Trophoblast cell (in vitro differentiated cells and primary cell): ENCODE results near the gene CGNL1.

ENCODE experiments used
- DNase-seq, 2 donors: peaks; one replicate each; pipeline ENCODE4 v3.0.0-alpha.2; 2016
- H2AFZ ChIP-seq: 2 replicates; pipeline ENCODE4 v1.6.1; 2013; ENCODE audit warnings: low read length, moderate library complexity, mild to moderate bottlenecking; ENCODE audit not compliant: insufficient read depth, poor library complexity
- H2AK5ac ChIP-seq: 2 replicates; pipeline ENCODE4 v1.6.1; 2013; ENCODE audit warnings: mild to moderate bottlenecking, low read length
- H2BK120ac ChIP-seq: 2 replicates; pipeline ENCODE4 v1.6.1; 2013; ENCODE audit warnings: low read length, mild to moderate bottlenecking, moderate library complexity; ENCODE audit not compliant: insufficient read depth, poor library complexity
- H2BK12ac ChIP-seq: 2 replicates; pipeline ENCODE4 v1.6.1; 2013; ENCODE audit warnings: mild to moderate bottlenecking, low read length, moderate library complexity
- H2BK5ac ChIP-seq: 2 replicates; pipeline ENCODE4 v1.6.1; 2013; ENCODE audit warnings: low read length, low read depth, moderate library complexity, mild to moderate bottlenecking; ENCODE audit not compliant: poor library complexity
- H3K14ac ChIP-seq: 2 replicates; pipeline ENCODE4 v1.6.1; 2013; ENCODE audit warnings: mild to moderate bottlenecking, low read length
- H3K18ac ChIP-seq: 2 replicates; pipeline ENCODE4 v1.6.1; 2013; ENCODE audit warnings: mild to moderate bottlenecking, low read length
- H3K23ac ChIP-seq: 2 replicates; pipeline ENCODE4 v1.6.1; 2013; ENCODE audit warnings: low read length
- H3K27ac ChIP-seq: 2 replicates; pipeline ENCODE4 v1.5.1; 2013; ENCODE audit warnings: low read depth, mild to moderate bottlenecking, inconsistent platforms, low read length, moderate library complexity
- H3K27me3 ChIP-seq: 2 replicates; pipeline ENCODE4 v1.6.1; 2013; ENCODE audit warnings: inconsistent platforms, mild to moderate bottlenecking, low read length, moderate library complexity; ENCODE audit not compliant: insufficient read depth
- H3K36me3 ChIP-seq, 2 experiments: 1 replicate in 1 of 2; 2 replicates in 1 of 2; pipeline ENCODE4 v1.6.1; 2013; ENCODE audit warnings: low read length in 2 of 2, mild to moderate bottlenecking in 2 of 2, moderate library complexity in 1 of 2; ENCODE audit not compliant: insufficient read depth in 2 of 2, control insufficient read depth in 1 of 2
- H3K4ac ChIP-seq: 2 replicates; pipeline ENCODE4 v1.6.1; 2013; ENCODE audit warnings: low read depth, mild to moderate bottlenecking, low read length, moderate library complexity
- H3K4me1 ChIP-seq, 2 experiments: 1 replicate in 1 of 2; 2 replicates in 1 of 2; pipeline ENCODE4 v1.6.1; 2013; ENCODE audit warnings: low read length in 2 of 2, mild to moderate bottlenecking in 2 of 2, moderate library complexity in 1 of 2; ENCODE audit not compliant: insufficient read depth in 2 of 2, control insufficient read depth in 1 of 2
- H3K4me2 ChIP-seq: 2 replicates; pipeline ENCODE4 v1.6.1; 2013; ENCODE audit warnings: inconsistent platforms, mild to moderate bottlenecking, low read length, moderate library complexity
- H3K4me3 ChIP-seq: 2 replicates; pipeline ENCODE4 v1.5.1; 2013; ENCODE audit warnings: mild to moderate bottlenecking, low read depth, low read length, inconsistent platforms
- H3K79me1 ChIP-seq: one replicate; pipeline ENCODE4 v1.6.1; 2013; ENCODE audit warnings: low read length
- H3K79me2 ChIP-seq: 2 replicates; pipeline ENCODE4 v1.6.1; 2013; ENCODE audit warnings: low read length, mild to moderate bottlenecking; ENCODE audit not compliant: control insufficient read depth, insufficient read depth, poor library complexity
- H3K9ac ChIP-seq: 2 replicates; pipeline ENCODE4 v1.6.1; 2013; ENCODE audit warnings: mild to moderate bottlenecking, low read length
- H3K9me3 ChIP-seq: 2 replicates; pipeline ENCODE4 v1.6.1; 2013; ENCODE audit warnings: low read depth, mild to moderate bottlenecking, control low read depth, inconsistent platforms, low read length; ENCODE audit not compliant: insufficient read depth
- H4K12ac ChIP-seq: 2 replicates; pipeline ENCODE4 v1.6.1; 2013; ENCODE audit warnings: low read depth, mild to moderate bottlenecking, low read length, moderate library complexity
- H4K8ac ChIP-seq: 2 replicates; pipeline ENCODE4 v1.6.1; 2013; ENCODE audit warnings: low read depth, mild to moderate bottlenecking, low read length, moderate library complexity
- H4K91ac ChIP-seq: one replicate; pipeline ENCODE4 v1.6.1; 2013; ENCODE audit warnings: low read depth, mild to moderate bottlenecking, low read length, moderate library complexity
- WGBS: extraction: QIAGEN DNeasy Blood & Tissue Kit; methylation state at CpG from one replicate; pipeline ENCODE4 v1.1.7; 2013; ENCODE audit warnings: missing lambda C conversion rate; ENCODE audit not compliant: insufficient read length, insufficient coverage; ENCODE audit errors: extremely low coverage; 5-methylcytosine and 5-hydroxymethylcytosine counted together

The CGNL1 gene

DNA sequence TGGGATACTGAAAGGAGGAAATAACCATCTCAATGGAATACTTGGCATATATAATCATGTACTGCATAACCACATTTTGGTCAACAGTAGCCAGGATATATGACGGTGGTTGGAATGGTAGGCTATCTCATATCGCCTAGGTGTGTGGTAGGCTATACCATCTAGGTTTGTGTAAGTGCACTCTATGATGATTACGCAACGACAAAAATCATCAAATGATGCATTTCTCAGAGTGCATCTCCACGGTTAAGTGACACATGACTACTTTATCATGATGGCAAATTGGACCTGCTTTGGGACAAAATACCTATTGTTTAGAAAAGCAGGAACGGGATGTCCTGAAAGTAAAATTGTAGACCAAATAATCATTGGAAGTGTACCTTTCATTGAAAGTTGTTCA is 218.2 kb downstream of the CGNL1 start:
- H3K14ac ChIP-seq: no peak overlapping the region
- no peak overlapping the region for H2AK5ac ChIP-seq
- no peaks in the 10 kb centered on the region for H3K79me2 ChIP-seq
- no peak overlapping the region for H2BK12ac ChIP-seq
- H3K18ac ChIP-seq: no peak overlapping the region
- H3K36me3 ChIP-seq: no peaks in the 10 kb centered on the region
- no peak overlapping the region for H3K4me3 ChIP-seq
- H3K23ac ChIP-seq: no peak overlapping the region
- no peak overlapping the region for H3K4me2 ChIP-seq
- no peak overlapping the region for H2BK120ac ChIP-seq
- H3K27me3 ChIP-seq: no peaks in the 10 kb centered on the region
- H3K9ac ChIP-seq: no peak overlapping the region
- H3K9me3 ChIP-seq: peaks cover 5% of the 10 kb centered on the region
- DNase-seq: no peak
- H3K4ac ChIP-seq: no peak overlapping the region
- no peak overlapping the region for H3K27ac ChIP-seq
- no CpG with 5 or more reads among the region's 6 CpGs for WGBS
- H3K4me1 ChIP-seq: peaks cover 7 to 8% of the 10 kb centered on the region in 2 experiments
- no peak overlapping the region for H4K8ac ChIP-seq
- no peak overlapping the region for H4K12ac ChIP-seq
- no peak overlapping the region for H2BK5ac ChIP-seq
- H3K79me1 ChIP-seq: no peaks in the 10 kb centered on the region
- H2AFZ ChIP-seq: no peak overlapping the region
- H4K91ac ChIP-seq: no peak overlapping the region

GRCh38 chr15:57595011-57595866 is 218.9 kb downstream of the CGNL1 start:
- DNase-seq: peak in 1 of 2 donors; percentile 18
- Histone ChIP-seq H3K27me3 (no peaks in the 10 kb centered on the region), H3K36me3 (no peaks in the 10 kb centered on the region), H3K4me3 (no peak overlapping the region), H3K79me2 (no peaks in the 10 kb centered on the region), H3K4ac (no peak overlapping the region), H3K4me1 (peaks cover 7 to 8% of the 10 kb centered on the region in 2 experiments), H4K91ac (no peak overlapping the region), H3K9me3 (peaks cover 5% of the 10 kb centered on the region), H2BK120ac (no peak overlapping the region), H3K18ac (no peak overlapping the region), H2AK5ac (no peak overlapping the region), H2AFZ (no peak overlapping the region), H3K79me1 (no peaks in the 10 kb centered on the region), H3K23ac (no peak overlapping the region), H3K4me2 (no peak overlapping the region), H2BK5ac (no peak overlapping the region), H2BK12ac (no peak overlapping the region), H3K9ac (no peak overlapping the region), H4K12ac (no peak overlapping the region), H3K14ac (no peak overlapping the region), H4K8ac (no peak overlapping the region), H3K27ac (no peak overlapping the region)
- WGBS: no CpG with 5 or more reads among the region's 9 CpGs

- Histone ChIP-seq H3K9ac (no peak overlapping the region), H4K12ac (no peak overlapping the region), H2AFZ (no peak overlapping the region), H2BK120ac (no peak overlapping the region), H3K23ac (no peak overlapping the region), H3K9me3 (peaks cover 1% of the 10 kb centered on the region), H3K79me1 (no peaks in the 10 kb centered on the region), H3K27ac (no peak overlapping the region), H2BK5ac (no peak overlapping the region), H2AK5ac (no peak overlapping the region), H3K36me3 (no peaks in the 10 kb centered on the region), H4K8ac (no peak overlapping the region), H3K27me3 (no peaks in the 10 kb centered on the region), H3K4me1 (peaks cover 2% of the 10 kb centered on the region in 2 experiments), H2BK12ac (no peak overlapping the region), H3K4me2 (no peak overlapping the region), H3K4me3 (no peak overlapping the region), H3K14ac (no peak overlapping the region), H3K18ac (no peak overlapping the region), H3K4ac (no peak overlapping the region), H4K91ac (no peak overlapping the region), H3K79me2 (no peaks in the 10 kb centered on the region)
- DNase-seq: no peak
- WGBS: no CpG with 5 or more reads among the region's 8 CpGs
Measured at GRCh38 chr15:57596301-57596855, 220.1 kb downstream of the CGNL1 start.

DNA sequence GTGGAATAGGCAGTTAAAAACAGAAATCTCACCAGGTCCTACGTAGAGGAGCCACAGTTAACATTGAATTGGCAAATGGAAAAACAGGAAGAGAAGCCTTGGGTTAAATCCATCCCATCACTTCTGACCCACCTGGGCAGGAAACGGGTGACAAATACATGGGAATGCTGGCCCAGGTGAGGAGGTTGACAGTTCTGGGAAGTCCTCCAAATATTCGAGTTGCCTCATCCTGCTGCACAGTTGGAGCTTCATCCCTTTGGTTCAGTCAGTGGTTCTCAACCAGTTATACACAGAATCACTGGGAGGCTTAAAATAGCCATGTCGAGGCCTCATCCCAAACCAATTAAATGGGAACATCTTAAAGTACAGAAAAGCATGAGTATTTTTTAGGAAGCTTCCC is 220.7 kb downstream of the CGNL1 start:
- Histone ChIP-seq H3K9me3 (no peaks in the 10 kb centered on the region), H2BK120ac (no peak overlapping the region), H4K12ac (no peak overlapping the region), H2BK12ac (no peak overlapping the region), H3K79me2 (no peaks in the 10 kb centered on the region), H2BK5ac (no peak overlapping the region), H3K4ac (no peak overlapping the region), H4K8ac (no peak overlapping the region), H3K4me2 (no peak overlapping the region), H3K14ac (no peak overlapping the region), H3K27ac (no peak overlapping the region), H3K18ac (no peak overlapping the region), H3K4me1 (no peaks in the 10 kb centered on the region), H2AK5ac (no peak overlapping the region), H3K23ac (no peak overlapping the region), H3K27me3 (no peaks in the 10 kb centered on the region), H3K36me3 (no peaks in the 10 kb centered on the region), H2AFZ (no peak overlapping the region), H3K9ac (no peak overlapping the region), H3K4me3 (no peak overlapping the region), H3K79me1 (no peaks in the 10 kb centered on the region), H4K91ac (no peak overlapping the region)
- WGBS: no CpG with 5 or more reads among the region's 4 CpGs
- peak in 1 of 2 donors; percentile 10 for DNase-seq
